ENCODE data around the gene CLSTN2. TPM values are rescaled to one million over a fixed set of nuclear protein-coding genes. Genes with fewer than 3 reads are reported as not detected.

Gene CLSTN2
- total and polyA plus RNA-seq, 8 donors, result 0.31 to 1.1 (median 0.61) TPM

- H3K36me3 ChIP-seq, result no peaks in the 10 kb centered on the region
- ATAC-seq (no peak), DNase-seq (no peak)
- intact Hi-C loops (cut with DNase I), result no loop called here
- no peaks in the 10 kb centered on the region for H3K27me3 ChIP-seq
- H3K27ac ChIP-seq, result no peak overlapping the region
- TF ChIP-seq, protein P1, sequence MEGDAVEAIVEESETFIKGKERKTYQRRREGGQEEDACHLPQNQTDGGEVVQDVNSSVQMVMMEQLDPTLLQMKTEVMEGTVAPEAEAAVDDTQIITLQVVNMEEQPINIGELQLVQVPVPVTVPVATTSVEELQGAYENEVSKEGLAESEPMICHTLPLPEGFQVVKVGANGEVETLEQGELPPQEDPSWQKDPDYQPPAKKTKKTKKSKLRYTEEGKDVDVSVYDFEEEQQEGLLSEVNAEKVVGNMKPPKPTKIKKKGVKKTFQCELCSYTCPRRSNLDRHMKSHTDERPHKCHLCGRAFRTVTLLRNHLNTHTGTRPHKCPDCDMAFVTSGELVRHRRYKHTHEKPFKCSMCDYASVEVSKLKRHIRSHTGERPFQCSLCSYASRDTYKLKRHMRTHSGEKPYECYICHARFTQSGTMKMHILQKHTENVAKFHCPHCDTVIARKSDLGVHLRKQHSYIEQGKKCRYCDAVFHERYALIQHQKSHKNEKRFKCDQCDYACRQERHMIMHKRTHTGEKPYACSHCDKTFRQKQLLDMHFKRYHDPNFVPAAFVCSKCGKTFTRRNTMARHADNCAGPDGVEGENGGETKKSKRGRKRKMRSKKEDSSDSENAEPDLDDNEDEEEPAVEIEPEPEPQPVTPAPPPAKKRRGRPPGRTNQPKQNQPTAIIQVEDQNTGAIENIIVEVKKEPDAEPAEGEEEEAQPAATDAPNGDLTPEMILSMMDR (IDR thresholded peaks at IDR 0.05), result no peak
- H3K4me3 ChIP-seq, result no peak overlapping the region
- no peaks in the 10 kb centered on the region for H3K9me3 ChIP-seq
- no peaks in the 10 kb centered on the region for H3K4me1 ChIP-seq
Measured at GRCh38 chr3:140004271-140004670, 69.3 kb downstream of the CLSTN2 start.

DNA sequence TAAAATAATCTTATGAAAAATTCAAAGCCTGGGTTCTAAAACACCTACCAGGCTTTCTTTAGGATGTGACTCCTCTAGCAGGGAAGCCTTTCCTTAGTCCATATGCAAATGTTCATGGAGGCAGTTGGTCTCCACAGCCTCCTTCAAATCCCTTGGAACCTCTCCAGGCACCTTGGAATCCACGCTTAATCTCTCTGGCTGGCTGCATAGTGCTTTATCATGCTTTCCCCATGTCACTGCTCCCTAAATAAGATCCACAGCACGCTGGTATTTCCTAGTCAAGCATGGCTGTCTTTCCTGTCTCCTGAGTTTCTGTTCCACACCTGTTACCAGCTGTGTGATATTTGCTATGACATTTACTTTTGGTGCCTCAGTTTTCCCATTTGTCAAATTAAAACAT is 71.3 kb downstream of the CLSTN2 start:
- no peak for ATAC-seq
- H3K36me3 ChIP-seq, result no peaks in the 10 kb centered on the region
- H3K4me3 ChIP-seq, result no peak overlapping the region
- no peaks in the 10 kb centered on the region for H3K4me1 ChIP-seq
- no peak overlapping the region for H3K27ac ChIP-seq
- no peak for DNase-seq
- TF ChIP-seq, protein P1 (IDR thresholded peaks at IDR 0.05), result no peak
- intact Hi-C loops (cut with DNase I), result no loop called here
- H3K9me3 ChIP-seq, result no peaks in the 10 kb centered on the region
- H3K27me3 ChIP-seq, result no peaks in the 10 kb centered on the region

GRCh38 chr3:140007081-140007480 is 72.1 kb downstream of the CLSTN2 start:
- H3K4me3 ChIP-seq, result no peak overlapping the region
- H3K27ac ChIP-seq, result no peak overlapping the region
- ATAC-seq (no peak), DNase-seq (no peak)
- intact Hi-C loops (cut with DNase I), result no loop called here
- no peaks in the 10 kb centered on the region for H3K4me1 ChIP-seq
- no peaks in the 10 kb centered on the region for H3K9me3 ChIP-seq
- H3K27me3 ChIP-seq, result no peaks in the 10 kb centered on the region
- no peaks in the 10 kb centered on the region for H3K36me3 ChIP-seq
- TF ChIP-seq, protein P1 (IDR thresholded peaks at IDR 0.05), result no peak

DNA sequence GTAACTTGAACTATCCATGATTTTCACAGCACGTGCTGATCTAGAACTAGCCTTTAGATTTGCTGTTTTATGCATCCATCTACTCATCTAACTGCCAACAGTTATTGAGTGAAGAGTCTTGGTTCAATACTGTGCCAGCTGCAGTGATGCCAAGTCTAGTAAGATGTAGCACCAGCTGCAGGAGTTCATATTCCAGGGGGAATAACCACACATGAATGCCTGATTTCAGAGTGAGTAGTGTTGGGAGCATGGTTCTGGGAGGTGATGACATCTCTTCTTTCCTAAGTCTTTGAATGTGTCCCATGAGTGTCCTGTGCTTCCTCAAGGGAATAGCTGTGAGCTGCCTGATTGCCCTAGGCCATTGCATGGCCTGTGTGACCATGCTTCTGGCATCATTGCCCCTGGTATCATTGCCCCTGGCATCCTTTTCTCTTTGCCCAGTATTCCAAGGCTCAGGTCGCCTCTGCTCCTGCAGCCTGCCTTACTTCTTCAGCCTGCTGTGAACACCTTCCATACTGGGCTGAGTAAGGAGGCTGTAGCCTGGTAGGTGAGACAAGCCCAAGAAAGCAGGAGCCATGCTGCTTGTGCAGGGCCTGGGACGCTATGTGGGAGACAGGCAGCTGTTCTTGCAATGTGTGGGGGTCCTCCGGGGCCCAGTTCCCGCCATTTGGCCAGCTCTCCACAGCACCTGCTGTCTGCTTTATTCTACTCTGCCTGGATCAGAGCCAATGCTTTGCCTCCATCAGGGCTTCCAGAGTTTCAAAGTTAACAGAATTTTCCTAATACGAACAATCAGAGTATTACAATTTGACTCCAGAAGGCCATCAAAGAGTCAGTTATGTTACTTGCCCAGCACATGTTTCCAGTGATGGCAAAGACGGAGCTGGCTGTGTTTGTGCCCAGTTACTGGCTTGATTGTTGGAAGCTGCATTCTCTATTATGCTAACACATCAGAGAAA is 73.2 kb downstream of the CLSTN2 start:
- intact Hi-C loops (cut with DNase I), result no loop called here
- no peaks in the 10 kb centered on the region for H3K4me1 ChIP-seq
- DNase-seq (no peak), ATAC-seq (no peak)
- H3K27ac ChIP-seq, result no peak overlapping the region
- no peaks in the 10 kb centered on the region for H3K9me3 ChIP-seq
- no peak overlapping the region for H3K4me3 ChIP-seq
- TF ChIP-seq, protein P1 (IDR thresholded peaks at IDR 0.05), result no peak
- no peaks in the 10 kb centered on the region for H3K27me3 ChIP-seq
- H3K36me3 ChIP-seq, result no peaks in the 10 kb centered on the region

DNA sequence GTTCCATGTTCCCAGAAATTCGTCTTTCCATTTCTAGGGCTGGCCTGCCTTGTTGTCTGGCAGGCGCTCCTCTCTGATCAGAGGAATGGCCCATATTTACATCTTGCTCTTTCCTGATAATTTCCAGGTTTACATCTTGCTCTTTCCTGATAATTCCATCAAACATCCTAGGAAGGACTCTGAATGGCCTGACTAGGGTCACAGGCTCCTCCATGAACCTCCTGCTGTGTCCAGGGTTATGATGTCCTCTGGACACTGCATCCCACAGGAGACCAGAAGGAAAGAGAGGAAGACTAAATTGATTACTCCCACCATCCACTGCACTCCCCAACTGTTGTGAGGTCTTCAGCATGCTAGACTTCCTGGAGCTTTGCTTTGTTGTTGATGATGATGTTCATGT is 75.4 kb downstream of the CLSTN2 start:
- Histone ChIP-seq H3K27ac (no peak overlapping the region), H3K27me3 (no peaks in the 10 kb centered on the region), H3K4me3 (no peak overlapping the region), H3K4me1 (no peaks in the 10 kb centered on the region), H3K36me3 (no peaks in the 10 kb centered on the region), H3K9me3 (no peaks in the 10 kb centered on the region)
- no peak for ATAC-seq
- TF ChIP-seq, protein P1 (IDR thresholded peaks at IDR 0.05), result no peak
- intact Hi-C loops (cut with DNase I), result no loop called here
- DNase-seq, result no peak
